Mesothelial cell of epicardium (in vitro differentiated cells): Measurements from ENCODE around the gene TAF15. TPM values are rescaled to one million over a fixed set of nuclear protein-coding genes. Genes with fewer than 3 reads are reported as not detected.
A peak's percentile ranks its signal among the peaks of the same experiment; 100 is the strongest.

Experiments used
- DNase-seq, 2 experiments: peaks; one replicate each; pipeline ENCODE4 v3.0.0; 2021; ENCODE audit warnings: low spot score in 2 of 2; ENCODE audit not compliant: unreplicated experiment in 2 of 2
- H3K27ac Mint-ChIP-seq: 2 replicates; pipeline ENCODE4 v1.8.0; 2021; ENCODE audit warnings: mixed read lengths
- H3K27me3 Mint-ChIP-seq: 2 replicates; pipeline ENCODE4 v1.8.0; 2021; ENCODE audit warnings: low read depth, mixed read lengths
- H3K36me3 Mint-ChIP-seq: 2 replicates; pipeline ENCODE4 v1.8.0; 2021; ENCODE audit warnings: mixed read lengths
- H3K4me1 Mint-ChIP-seq: 2 replicates; pipeline ENCODE4 v1.8.0; 2021; ENCODE audit warnings: mixed read lengths
- H3K4me3 Mint-ChIP-seq: 2 replicates; pipeline ENCODE4 v1.8.0; 2021; ENCODE audit warnings: mild to moderate bottlenecking, moderate library complexity, mixed read lengths
- H3K9me3 Mint-ChIP-seq: 2 replicates; pipeline ENCODE4 v1.8.0; 2021; ENCODE audit warnings: mixed read lengths
- CTCF ChIP-seq: fragments of 200-600 bp; sonication (generic); IDR thresholded peaks from one replicate; pipeline ENCODE4 v1.5.0; 2021; ENCODE audit warnings: antibody characterized with exemption; ENCODE audit not compliant: unreplicated experiment
- total RNA-seq: library from RNA; stranded (reverse); gene quantifications from 3 replicates; pipeline ENCODE4 v1.2.1, GENCODE V29; 2021

The TAF15 gene
- total RNA-seq, 1 donor from 2014 or later, result 225 TPM

GRCh38 chr17:35775583-35775982 lies 33.7 kb upstream of the TAF15 start:
- Mint-ChIP-seq H3K9me3 (no peaks in the 10 kb centered on the region), H3K4me1 (peaks cover 26% of the 10 kb centered on the region), H3K27ac (no peak overlapping the region), H3K27me3 (no peaks in the 10 kb centered on the region), H3K4me3 (no peak overlapping the region), H3K36me3 (no peaks in the 10 kb centered on the region)
- no peak for TF ChIP-seq CTCF
- no peak for DNase-seq

GRCh38 chr17:35778641-35779196 lies 30.6 kb upstream of the TAF15 start:
- no peak for DNase-seq
- no peak overlapping the region for H3K27ac Mint-ChIP-seq

DNA sequence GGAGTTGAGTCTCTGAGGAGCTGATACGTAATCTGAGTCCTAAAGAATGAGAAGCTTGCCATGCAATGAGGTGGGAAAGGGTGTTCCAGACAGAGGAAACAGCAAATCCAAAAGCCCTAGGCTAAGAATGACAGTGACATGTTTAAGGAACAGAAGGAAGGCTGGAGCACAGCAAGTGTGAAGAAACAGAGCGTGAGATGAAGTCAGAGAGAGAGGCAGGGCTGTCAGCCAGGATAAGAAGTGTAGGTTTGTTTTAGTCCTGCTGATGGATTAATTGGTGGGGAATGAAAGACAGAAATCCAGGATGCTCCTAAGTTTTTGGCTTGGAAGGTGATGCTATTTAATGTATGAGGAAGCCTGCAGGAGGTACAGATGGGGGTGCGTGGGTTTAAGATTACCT lies 28.3 kb upstream of the TAF15 start:
- no peak for TF ChIP-seq CTCF
- no peak overlapping the region for H3K4me3 Mint-ChIP-seq
- no peak overlapping the region for H3K27ac Mint-ChIP-seq
- H3K4me1 Mint-ChIP-seq, result peaks cover 11% of the 10 kb centered on the region
- DNase-seq, result no peak
- H3K9me3 Mint-ChIP-seq, result no peaks in the 10 kb centered on the region
- H3K27me3 Mint-ChIP-seq, result no peaks in the 10 kb centered on the region
- no peaks in the 10 kb centered on the region for H3K36me3 Mint-ChIP-seq

More at GRCh38 chr17:35778641-35779196, 30.6 kb upstream of the TAF15 start:
- no peak for TF ChIP-seq CTCF
- Mint-ChIP-seq H3K4me1 (peaks cover 30% of the 10 kb centered on the region), H3K36me3 (no peaks in the 10 kb centered on the region), H3K4me3 (no peak overlapping the region), H3K9me3 (no peaks in the 10 kb centered on the region), H3K27me3 (no peaks in the 10 kb centered on the region)

DNA sequence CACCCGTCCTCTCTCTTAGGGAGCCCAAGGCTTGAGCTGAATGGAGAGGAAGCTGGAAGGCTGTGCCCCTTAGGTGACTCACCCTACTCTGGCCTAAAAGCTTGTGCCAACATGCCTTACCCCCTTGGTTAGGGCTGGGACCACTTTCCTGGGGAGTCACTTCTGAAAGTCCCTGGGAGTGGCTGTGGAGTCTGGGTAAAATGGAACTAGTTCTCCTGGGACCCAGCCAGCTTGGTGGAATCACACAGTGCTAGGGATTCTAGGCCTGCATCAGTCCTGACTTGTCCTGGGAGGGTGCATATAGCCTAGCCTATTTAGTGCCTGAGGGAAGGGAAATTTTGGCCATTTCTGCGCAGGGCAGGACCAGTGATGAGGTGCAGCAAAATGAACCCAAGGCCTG lies 24.4 kb upstream of the TAF15 start:
- H3K36me3 Mint-ChIP-seq, result no peaks in the 10 kb centered on the region
- no peak overlapping the region for H3K4me3 Mint-ChIP-seq
- no peak for TF ChIP-seq CTCF
- H3K4me1 Mint-ChIP-seq, result peaks cover 17% of the 10 kb centered on the region
- H3K9me3 Mint-ChIP-seq, result no peaks in the 10 kb centered on the region
- H3K27me3 Mint-ChIP-seq, result no peaks in the 10 kb centered on the region
- no peak for DNase-seq
- no peak overlapping the region for H3K27ac Mint-ChIP-seq

DNA sequence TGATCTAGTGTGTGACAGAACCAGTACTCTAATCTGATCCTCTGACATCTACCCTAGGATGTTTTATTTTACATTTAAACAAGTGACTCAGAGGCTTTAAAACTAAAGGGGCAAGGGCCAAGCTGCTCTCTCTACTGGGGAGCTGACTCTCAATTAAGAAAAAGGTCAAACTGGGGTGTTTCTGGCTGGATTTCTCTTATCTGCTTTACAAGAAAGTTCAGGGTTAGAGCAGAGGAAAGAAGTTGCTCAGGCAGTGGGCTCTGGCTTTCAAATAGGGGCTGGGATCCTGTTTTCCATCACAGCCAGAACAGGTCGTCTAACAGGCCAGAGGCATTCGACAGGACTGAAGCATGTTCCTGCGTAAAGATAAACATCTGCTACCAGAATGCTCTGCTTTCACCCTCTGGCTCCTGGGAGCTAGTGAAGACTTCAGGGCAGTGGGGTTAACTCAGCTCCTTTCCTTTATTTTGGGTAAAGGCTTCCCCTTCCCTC lies 22.3 kb upstream of the TAF15 start:
- no peaks in the 10 kb centered on the region for H3K9me3 Mint-ChIP-seq
- no peak overlapping the region for H3K4me3 Mint-ChIP-seq
- TF ChIP-seq CTCF, result no peak
- no peaks in the 10 kb centered on the region for H3K36me3 Mint-ChIP-seq
- H3K27me3 Mint-ChIP-seq, result peaks cover under 1% of the 10 kb centered on the region
- no peak for DNase-seq
- H3K4me1 Mint-ChIP-seq, result peaks cover 15% of the 10 kb centered on the region
- H3K27ac Mint-ChIP-seq, result peak overlapping the region; percentile 75
